ENCODE data around the gene KIFC1.

Gene KIFC1

DNA sequence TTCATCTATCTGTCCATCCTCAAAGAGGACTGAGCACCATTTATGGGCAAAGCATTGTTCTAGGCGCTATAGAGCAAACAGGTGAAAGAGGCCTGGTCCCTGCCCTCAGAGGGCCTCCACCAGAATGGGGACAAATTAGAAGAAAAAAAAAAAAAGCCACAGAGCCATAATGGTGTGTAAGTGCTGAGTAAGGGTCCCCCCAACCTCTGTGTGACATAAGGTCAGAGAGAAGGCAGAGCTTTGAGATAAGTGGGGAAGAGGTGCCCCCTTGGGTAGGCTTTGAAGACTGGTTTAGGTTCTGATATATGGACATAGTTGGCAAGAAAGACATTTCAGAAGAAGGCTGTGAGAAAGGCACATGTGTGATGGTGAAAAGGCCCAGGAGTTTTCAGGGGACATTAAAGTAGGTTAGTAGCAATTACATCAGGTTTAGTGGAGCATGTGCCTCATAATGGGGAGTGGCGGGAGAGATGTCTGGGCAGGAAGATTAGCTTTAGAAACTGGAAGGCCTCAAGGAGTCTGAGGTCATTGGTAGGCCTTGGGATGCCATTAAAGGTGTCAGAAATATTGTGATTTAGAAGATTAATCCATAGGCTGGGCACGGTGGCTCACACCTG, 47.5 kb downstream of the KIFC1 start:
- H3K36me3 ChIP-seq (replicated peaks; ENCODE audit: insufficient read depth, low read length): no peaks in the 10 kb centered on the region
- H3K4me1 ChIP-seq (ENCODE audit: low read length): no peaks in the 10 kb centered on the region
- H3K79me2 ChIP-seq (ENCODE audit: low read length): no peaks in the 10 kb centered on the region
- no peaks in the 10 kb centered on the region for H3F3A ChIP-seq (ENCODE audit: insufficient read depth, low read length)
- no peaks in the 10 kb centered on the region for H4K20me1 ChIP-seq (ENCODE audit: insufficient read depth, low read length)
- no peak overlapping the region for H3K27ac ChIP-seq (ENCODE audit: low read length)
- no peak for TF ChIP-seq EZH2phosphoT487 (IDR thresholded peaks at IDR 0.05; ENCODE audit: low read length)
- TF ChIP-seq EZH2 (optimal IDR thresholded peaks at IDR 0.05; ENCODE audit: low read depth, low read length): no peak
- TF ChIP-seq, protein P1, sequence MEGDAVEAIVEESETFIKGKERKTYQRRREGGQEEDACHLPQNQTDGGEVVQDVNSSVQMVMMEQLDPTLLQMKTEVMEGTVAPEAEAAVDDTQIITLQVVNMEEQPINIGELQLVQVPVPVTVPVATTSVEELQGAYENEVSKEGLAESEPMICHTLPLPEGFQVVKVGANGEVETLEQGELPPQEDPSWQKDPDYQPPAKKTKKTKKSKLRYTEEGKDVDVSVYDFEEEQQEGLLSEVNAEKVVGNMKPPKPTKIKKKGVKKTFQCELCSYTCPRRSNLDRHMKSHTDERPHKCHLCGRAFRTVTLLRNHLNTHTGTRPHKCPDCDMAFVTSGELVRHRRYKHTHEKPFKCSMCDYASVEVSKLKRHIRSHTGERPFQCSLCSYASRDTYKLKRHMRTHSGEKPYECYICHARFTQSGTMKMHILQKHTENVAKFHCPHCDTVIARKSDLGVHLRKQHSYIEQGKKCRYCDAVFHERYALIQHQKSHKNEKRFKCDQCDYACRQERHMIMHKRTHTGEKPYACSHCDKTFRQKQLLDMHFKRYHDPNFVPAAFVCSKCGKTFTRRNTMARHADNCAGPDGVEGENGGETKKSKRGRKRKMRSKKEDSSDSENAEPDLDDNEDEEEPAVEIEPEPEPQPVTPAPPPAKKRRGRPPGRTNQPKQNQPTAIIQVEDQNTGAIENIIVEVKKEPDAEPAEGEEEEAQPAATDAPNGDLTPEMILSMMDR (IDR thresholded peaks at IDR 0.05; ENCODE audit: low read length): no peak
- H3K4me2 ChIP-seq (ENCODE audit: low read depth, low read length): no peak overlapping the region
- no peaks in the 10 kb centered on the region for H3K9me3 ChIP-seq (replicated peaks; ENCODE audit: insufficient read depth, low read length)
- H3K27me3 ChIP-seq (replicated peaks; ENCODE audit: insufficient read depth, low read length): no peaks in the 10 kb centered on the region
- no peak for DNase-seq
- H3K9ac ChIP-seq (ENCODE audit: low read length): no peak overlapping the region
- no peak overlapping the region for H3K4me3 ChIP-seq (ENCODE audit: low read length)
- no peaks in the 10 kb centered on the region for H3K9me2 ChIP-seq (replicated peaks; ENCODE audit: insufficient read depth, low read length)
- H2AFZ ChIP-seq (ENCODE audit: low read length): no peak overlapping the region

GRCh38 chr6:33439956-33440648, 48.5 kb downstream of the KIFC1 start:
- TF ChIP-seq EZH2phosphoT487 (IDR thresholded peaks at IDR 0.05; ENCODE audit: low read length) (no peak), EZH2 (optimal IDR thresholded peaks at IDR 0.05; ENCODE audit: low read depth, low read length) (no peak)
- TF ChIP-seq, protein P1 (IDR thresholded peaks at IDR 0.05; ENCODE audit: low read length): no peak
- Histone ChIP-seq H3K36me3 (replicated peaks; ENCODE audit: insufficient read depth, low read length) (no peaks in the 10 kb centered on the region), H3K9me3 (replicated peaks; ENCODE audit: insufficient read depth, low read length) (no peaks in the 10 kb centered on the region), H3K4me3 (ENCODE audit: low read length) (no peak overlapping the region), H3K27me3 (replicated peaks; ENCODE audit: insufficient read depth, low read length) (no peaks in the 10 kb centered on the region), H4K20me1 (ENCODE audit: insufficient read depth, low read length) (no peaks in the 10 kb centered on the region), H3K27ac (ENCODE audit: low read length) (no peak overlapping the region), H3K4me1 (ENCODE audit: low read length) (no peaks in the 10 kb centered on the region), H3F3A (ENCODE audit: insufficient read depth, low read length) (no peaks in the 10 kb centered on the region), H2AFZ (ENCODE audit: low read length) (no peak overlapping the region), H3K9ac (ENCODE audit: low read length) (no peak overlapping the region), H3K79me2 (ENCODE audit: low read length) (no peaks in the 10 kb centered on the region), H3K9me2 (replicated peaks; ENCODE audit: insufficient read depth, low read length) (no peaks in the 10 kb centered on the region), H3K4me2 (ENCODE audit: low read depth, low read length) (no peak overlapping the region)
- DNase-seq: no peak

GRCh38 chr6:33440649-33441309, 49.2 kb downstream of the KIFC1 start:
- no peak for DNase-seq
- TF ChIP-seq, protein P1 (IDR thresholded peaks at IDR 0.05; ENCODE audit: low read length): no peak
- TF ChIP-seq EZH2 (optimal IDR thresholded peaks at IDR 0.05; ENCODE audit: low read depth, low read length) (no peak), EZH2phosphoT487 (IDR thresholded peaks at IDR 0.05; ENCODE audit: low read length) (no peak)
- Histone ChIP-seq H2AFZ (ENCODE audit: low read length) (no peak overlapping the region), H3K9ac (ENCODE audit: low read length) (no peak overlapping the region), H3K9me2 (replicated peaks; ENCODE audit: insufficient read depth, low read length) (no peaks in the 10 kb centered on the region), H3K9me3 (replicated peaks; ENCODE audit: insufficient read depth, low read length) (no peaks in the 10 kb centered on the region), H3K36me3 (replicated peaks; ENCODE audit: insufficient read depth, low read length) (no peaks in the 10 kb centered on the region), H3K4me2 (ENCODE audit: low read depth, low read length) (no peak overlapping the region), H3K27me3 (replicated peaks; ENCODE audit: insufficient read depth, low read length) (no peaks in the 10 kb centered on the region), H4K20me1 (ENCODE audit: insufficient read depth, low read length) (no peaks in the 10 kb centered on the region), H3K27ac (ENCODE audit: low read length) (no peak overlapping the region), H3K4me3 (ENCODE audit: low read length) (no peak overlapping the region), H3F3A (ENCODE audit: insufficient read depth, low read length) (no peaks in the 10 kb centered on the region), H3K79me2 (ENCODE audit: low read length) (no peaks in the 10 kb centered on the region), H3K4me1 (ENCODE audit: low read length) (no peaks in the 10 kb centered on the region)

Measured in MM.1S (cell line).